ENCODE data around the gene DTNBP1.

DTNBP1 gene

DNA sequence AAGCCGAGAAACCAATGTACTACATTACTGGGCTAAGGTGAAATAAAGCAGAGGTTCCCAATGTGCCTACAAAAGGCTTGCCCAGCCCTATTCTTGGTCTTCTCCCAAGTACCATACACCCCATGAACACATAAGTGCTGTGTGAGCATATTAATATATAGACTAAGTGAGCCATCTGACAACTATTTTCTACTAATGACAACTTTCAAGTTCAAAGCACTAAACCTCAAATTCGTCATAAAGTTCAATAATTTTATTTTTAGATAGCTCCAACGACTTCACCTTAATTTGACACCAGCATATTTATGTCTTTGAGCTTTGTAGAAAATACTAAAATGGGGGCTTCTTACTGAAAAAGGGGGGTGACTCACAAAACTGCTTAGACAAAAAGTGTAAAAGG is 6.7 kb downstream of the DTNBP1 start:
- TF ChIP-seq TAF1 (IDR thresholded peaks at IDR 0.05; ENCODE audit: borderline replicate concordance, insufficient read depth, low read length) (no peak), POLR2AphosphoS5 (IDR thresholded peaks at IDR 0.05; ENCODE audit: low read depth, low read length) (no peak), FOXP2 (optimal IDR thresholded peaks at IDR 0.05; ENCODE audit: borderline replicate concordance, extremely low read depth, extremely low read length, insufficient read depth) (no peak), SIN3A (IDR thresholded peaks at IDR 0.05; ENCODE audit: borderline replicate concordance, insufficient read depth, low read length) (no peak)
- TF ChIP-seq, protein P1, sequence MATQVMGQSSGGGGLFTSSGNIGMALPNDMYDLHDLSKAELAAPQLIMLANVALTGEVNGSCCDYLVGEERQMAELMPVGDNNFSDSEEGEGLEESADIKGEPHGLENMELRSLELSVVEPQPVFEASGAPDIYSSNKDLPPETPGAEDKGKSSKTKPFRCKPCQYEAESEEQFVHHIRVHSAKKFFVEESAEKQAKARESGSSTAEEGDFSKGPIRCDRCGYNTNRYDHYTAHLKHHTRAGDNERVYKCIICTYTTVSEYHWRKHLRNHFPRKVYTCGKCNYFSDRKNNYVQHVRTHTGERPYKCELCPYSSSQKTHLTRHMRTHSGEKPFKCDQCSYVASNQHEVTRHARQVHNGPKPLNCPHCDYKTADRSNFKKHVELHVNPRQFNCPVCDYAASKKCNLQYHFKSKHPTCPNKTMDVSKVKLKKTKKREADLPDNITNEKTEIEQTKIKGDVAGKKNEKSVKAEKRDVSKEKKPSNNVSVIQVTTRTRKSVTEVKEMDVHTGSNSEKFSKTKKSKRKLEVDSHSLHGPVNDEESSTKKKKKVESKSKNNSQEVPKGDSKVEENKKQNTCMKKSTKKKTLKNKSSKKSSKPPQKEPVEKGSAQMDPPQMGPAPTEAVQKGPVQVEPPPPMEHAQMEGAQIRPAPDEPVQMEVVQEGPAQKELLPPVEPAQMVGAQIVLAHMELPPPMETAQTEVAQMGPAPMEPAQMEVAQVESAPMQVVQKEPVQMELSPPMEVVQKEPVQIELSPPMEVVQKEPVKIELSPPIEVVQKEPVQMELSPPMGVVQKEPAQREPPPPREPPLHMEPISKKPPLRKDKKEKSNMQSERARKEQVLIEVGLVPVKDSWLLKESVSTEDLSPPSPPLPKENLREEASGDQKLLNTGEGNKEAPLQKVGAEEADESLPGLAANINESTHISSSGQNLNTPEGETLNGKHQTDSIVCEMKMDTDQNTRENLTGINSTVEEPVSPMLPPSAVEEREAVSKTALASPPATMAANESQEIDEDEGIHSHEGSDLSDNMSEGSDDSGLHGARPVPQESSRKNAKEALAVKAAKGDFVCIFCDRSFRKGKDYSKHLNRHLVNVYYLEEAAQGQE (IDR thresholded peaks at IDR 0.05; ENCODE audit: insufficient read depth in 1 of 2, low read depth in 2 of 2, low read length in 2 of 2) = no peak

DNA sequence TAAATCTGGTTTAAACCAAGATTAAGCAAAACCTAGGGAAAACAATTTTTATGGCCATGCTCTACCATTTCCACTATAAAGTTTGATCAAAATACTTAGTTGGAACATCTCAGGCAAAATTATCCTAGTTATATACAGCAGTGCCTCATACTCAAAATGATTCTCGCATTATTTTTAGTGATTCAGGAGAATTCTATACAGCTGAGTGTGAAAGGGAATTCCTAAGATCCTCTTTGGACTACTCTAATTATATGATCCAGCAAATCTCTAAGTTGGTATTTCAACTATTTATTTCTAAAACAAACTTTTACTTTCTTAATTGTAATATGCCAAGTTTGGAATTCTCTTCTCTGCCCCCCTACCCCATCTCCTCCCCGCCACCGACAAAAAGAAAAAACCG is 8.6 kb downstream of the DTNBP1 start:
- TF ChIP-seq POLR2AphosphoS5 (IDR thresholded peaks at IDR 0.05; ENCODE audit: low read depth, low read length) (no peak), FOXP2 (optimal IDR thresholded peaks at IDR 0.05; ENCODE audit: borderline replicate concordance, extremely low read depth, extremely low read length, insufficient read depth) (no peak), TAF1 (IDR thresholded peaks at IDR 0.05; ENCODE audit: borderline replicate concordance, insufficient read depth, low read length) (no peak), SIN3A (IDR thresholded peaks at IDR 0.05; ENCODE audit: borderline replicate concordance, insufficient read depth, low read length) (no peak)
- TF ChIP-seq, protein P1 (IDR thresholded peaks at IDR 0.05; ENCODE audit: insufficient read depth in 1 of 2, low read depth in 2 of 2, low read length in 2 of 2) = no peak

DNA sequence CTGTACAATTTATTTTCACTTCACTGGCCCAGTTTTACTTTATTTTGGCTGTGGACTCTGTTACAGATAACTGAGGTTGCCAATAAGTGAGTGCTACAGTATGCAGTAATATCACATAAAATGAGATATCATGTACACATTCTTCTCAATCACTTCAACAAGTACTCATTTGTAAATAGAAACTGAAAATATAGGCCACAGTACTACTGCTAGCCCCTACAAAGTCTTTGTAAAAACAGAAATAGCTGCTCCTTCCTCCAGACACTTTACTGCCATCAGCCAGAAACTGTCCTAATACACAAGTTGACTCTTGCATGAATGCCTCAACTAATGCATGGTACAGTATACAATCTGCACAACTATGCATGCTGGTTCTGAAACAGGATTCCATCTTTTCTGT is 9.2 kb downstream of the DTNBP1 start:
- TF ChIP-seq POLR2AphosphoS5 (IDR thresholded peaks at IDR 0.05; ENCODE audit: low read depth, low read length) = no peak
- TF ChIP-seq, protein P1 (IDR thresholded peaks at IDR 0.05; ENCODE audit: insufficient read depth in 1 of 2, low read depth in 2 of 2, low read length in 2 of 2) = no peak
- no peak for TF ChIP-seq SIN3A (IDR thresholded peaks at IDR 0.05; ENCODE audit: borderline replicate concordance, insufficient read depth, low read length)
- TF ChIP-seq TAF1 (IDR thresholded peaks at IDR 0.05; ENCODE audit: borderline replicate concordance, insufficient read depth, low read length) = no peak
- no peak for TF ChIP-seq FOXP2 (optimal IDR thresholded peaks at IDR 0.05; ENCODE audit: borderline replicate concordance, extremely low read depth, extremely low read length, insufficient read depth)

DNA sequence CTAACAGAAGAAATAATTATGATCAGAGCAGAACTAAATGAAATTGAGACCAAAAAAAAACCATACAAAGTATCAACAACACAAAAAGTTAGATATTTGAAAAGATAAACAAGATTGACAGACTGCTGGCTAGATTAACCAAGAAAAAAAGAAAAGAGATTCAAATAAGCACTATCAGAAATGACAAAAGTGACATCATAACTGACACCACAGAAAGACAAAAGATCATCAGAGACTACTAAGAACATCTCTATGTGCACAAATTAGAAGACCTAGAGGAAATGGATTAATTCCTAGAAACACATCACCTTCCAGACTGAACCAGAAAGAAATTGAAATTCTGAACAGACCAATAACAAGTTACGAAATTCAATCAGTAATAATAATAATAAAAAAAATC is 17.9 kb downstream of the DTNBP1 start:
- TF ChIP-seq, protein P1 (IDR thresholded peaks at IDR 0.05; ENCODE audit: insufficient read depth in 1 of 2, low read depth in 2 of 2, low read length in 2 of 2) = no peak
- TF ChIP-seq POLR2AphosphoS5 (IDR thresholded peaks at IDR 0.05; ENCODE audit: low read depth, low read length) (no peak), FOXP2 (optimal IDR thresholded peaks at IDR 0.05; ENCODE audit: borderline replicate concordance, extremely low read depth, extremely low read length, insufficient read depth) (no peak), SIN3A (IDR thresholded peaks at IDR 0.05; ENCODE audit: borderline replicate concordance, insufficient read depth, low read length) (no peak), TAF1 (IDR thresholded peaks at IDR 0.05; ENCODE audit: borderline replicate concordance, insufficient read depth, low read length) (no peak)

DNA sequence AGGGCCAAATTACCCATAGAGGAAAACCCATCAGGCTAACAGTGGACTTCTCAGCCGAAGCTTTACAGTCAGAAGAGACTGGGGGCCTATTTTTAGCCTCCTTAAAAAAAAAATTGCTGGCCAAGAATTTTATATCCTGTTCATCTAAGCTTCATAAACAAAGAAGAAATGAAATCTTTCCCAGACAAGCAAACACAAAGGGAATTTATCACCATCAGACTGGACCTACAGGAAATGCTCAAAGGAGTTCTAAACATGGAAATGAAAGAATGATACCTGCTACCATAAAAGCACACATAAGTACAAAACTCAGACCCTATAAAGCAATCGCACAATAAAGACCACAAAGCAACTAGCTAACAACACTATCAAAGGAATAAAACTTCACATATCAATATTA is 19.3 kb downstream of the DTNBP1 start:
- no peak for TF ChIP-seq TAF1 (IDR thresholded peaks at IDR 0.05; ENCODE audit: borderline replicate concordance, insufficient read depth, low read length)
- TF ChIP-seq SIN3A (IDR thresholded peaks at IDR 0.05; ENCODE audit: borderline replicate concordance, insufficient read depth, low read length) = no peak
- TF ChIP-seq, protein P1 (IDR thresholded peaks at IDR 0.05; ENCODE audit: insufficient read depth in 1 of 2, low read depth in 2 of 2, low read length in 2 of 2) = no peak
- no peak for TF ChIP-seq FOXP2 (optimal IDR thresholded peaks at IDR 0.05; ENCODE audit: borderline replicate concordance, extremely low read depth, extremely low read length, insufficient read depth)
- no peak for TF ChIP-seq POLR2AphosphoS5 (IDR thresholded peaks at IDR 0.05; ENCODE audit: low read depth, low read length)

Data from PFSK-1 (cell line).